ENCODE results near the gene FBXO17.

- no peak for TF ChIP-seq CTCF (IDR thresholded peaks at IDR 0.05)
- TF ChIP-seq POLR2A (IDR thresholded peaks at IDR 0.05): no peak
- TF ChIP-seq POLR2AphosphoS5 (IDR thresholded peaks at IDR 0.05): no peak
Measured at GRCh38 chr19:38985262-38985661, 9.7 kb upstream of the FBXO17 start.
